Neural crest cell (in vitro differentiated cells): ENCODE results near the gene NSL1. TPM values are rescaled to one million over a fixed set of nuclear protein-coding genes. Genes with fewer than 3 reads are reported as not detected.

Source experiments
- DNase-seq: peaks from one replicate; pipeline ENCODE4 v3.0.0; 2021; ENCODE audit warnings: low read depth, mixed read lengths, low spot score
- H3K27ac Mint-ChIP-seq: one replicate; pipeline ENCODE4 v1.8.0; 2021; ENCODE audit warnings: mild to moderate bottlenecking, mixed read lengths; ENCODE audit not compliant: unreplicated experiment
- H3K27me3 Mint-ChIP-seq: 2 replicates; pipeline ENCODE4 v1.8.0; 2021; ENCODE audit warnings: low read depth, mild to moderate bottlenecking, mixed read lengths
- H3K36me3 Mint-ChIP-seq: 2 replicates; pipeline ENCODE4 v1.8.0; 2021; ENCODE audit warnings: low read depth, mild to moderate bottlenecking, mixed read lengths
- H3K4me1 Mint-ChIP-seq: 2 replicates; pipeline ENCODE4 v1.8.0; 2021; ENCODE audit warnings: mixed read lengths
- H3K4me3 Mint-ChIP-seq: one replicate; pipeline ENCODE4 v1.8.0; 2021; ENCODE audit warnings: mild to moderate bottlenecking, mixed read lengths
- H3K9me3 Mint-ChIP-seq: 2 replicates; pipeline ENCODE4 v1.8.0; 2021; ENCODE audit warnings: mixed read lengths
- CTCF ChIP-seq: fragments of 200-600 bp; sonication (generic); conservative IDR thresholded peaks from 2 replicates; pipeline ENCODE4 v1.5.0; 2021; ENCODE audit warnings: antibody characterized with exemption, mild to moderate bottlenecking
- total RNA-seq: library from RNA; stranded (reverse); gene quantifications from 2 replicates; pipeline ENCODE4 v1.2.1, GENCODE V29; 2021

The NSL1 gene
- total RNA-seq, 1 donor from 2014 or later, result 63.0 TPM

- Mint-ChIP-seq H3K27me3 (no peaks in the 10 kb centered on the region), H3K27ac (no peak overlapping the region), H3K36me3 (peaks cover 19% of the 10 kb centered on the region), H3K4me3 (no peak overlapping the region), H3K9me3 (peaks cover 3% of the 10 kb centered on the region), H3K4me1 (peaks cover 4% of the 10 kb centered on the region)
- TF ChIP-seq CTCF, result no peak
- DNase-seq, result no peak
These were observed 45.0 kb downstream of the NSL1 start for GRCh38 chr1:212746546-212746945.

DNA sequence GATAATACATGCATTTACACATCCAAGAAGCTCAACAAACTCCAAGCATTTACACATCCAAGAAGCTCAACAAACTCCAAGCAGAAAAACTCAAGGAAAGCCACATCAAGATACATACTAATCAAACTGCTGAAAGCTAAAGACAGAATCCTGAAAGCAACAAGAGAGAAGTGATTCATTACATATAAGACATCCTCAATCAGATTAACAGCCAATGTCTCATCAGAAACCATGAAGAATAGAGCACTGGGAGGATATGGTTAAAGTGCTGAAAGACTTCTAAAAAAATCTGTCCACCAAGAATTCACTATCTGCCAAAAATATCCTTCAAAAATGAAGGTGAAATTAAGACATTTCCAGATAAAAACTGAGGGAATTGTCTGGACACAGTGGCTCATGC, 46.3 kb downstream of the NSL1 start:
- H3K4me1 Mint-ChIP-seq, result peaks cover 4% of the 10 kb centered on the region
- peaks cover 24% of the 10 kb centered on the region for H3K36me3 Mint-ChIP-seq
- DNase-seq, result no peak
- peaks cover 3% of the 10 kb centered on the region for H3K9me3 Mint-ChIP-seq
- H3K4me3 Mint-ChIP-seq, result no peak overlapping the region
- TF ChIP-seq CTCF, result no peak
- H3K27ac Mint-ChIP-seq, result no peak overlapping the region
- no peaks in the 10 kb centered on the region for H3K27me3 Mint-ChIP-seq

DNA sequence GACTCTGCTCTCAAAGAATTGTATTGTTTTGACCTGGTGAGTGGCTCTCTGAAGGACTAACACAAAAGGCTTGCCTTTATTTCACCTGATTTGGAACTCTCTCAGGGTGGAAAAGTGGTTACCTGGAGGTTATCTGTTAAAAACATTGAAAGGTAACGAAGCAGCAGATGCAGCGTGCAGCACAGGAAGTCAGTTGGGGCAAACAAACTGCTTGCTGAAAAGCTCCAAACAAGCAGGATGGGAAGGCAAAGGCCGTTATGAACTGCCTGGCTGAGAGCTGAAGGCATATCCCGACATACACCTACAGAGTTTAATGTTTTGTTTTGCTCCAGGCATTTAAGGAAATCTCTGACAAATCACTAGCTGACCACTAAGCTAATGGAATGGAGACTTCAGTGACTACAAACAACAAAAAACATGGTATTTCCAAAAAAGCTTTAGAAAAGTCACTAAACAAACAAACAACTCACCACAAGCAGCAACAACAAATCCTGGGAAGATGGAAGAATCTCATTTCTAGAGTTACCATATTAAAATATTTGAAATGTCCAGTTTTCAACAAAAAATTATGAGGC, 47.6 kb downstream of the NSL1 start:
- TF ChIP-seq CTCF, result no peak
- Mint-ChIP-seq H3K27me3 (no peaks in the 10 kb centered on the region), H3K4me3 (no peak overlapping the region), H3K36me3 (peaks cover 24% of the 10 kb centered on the region), H3K27ac (no peak overlapping the region), H3K9me3 (peaks cover 3% of the 10 kb centered on the region), H3K4me1 (no peaks in the 10 kb centered on the region)
- no peak for DNase-seq

DNA sequence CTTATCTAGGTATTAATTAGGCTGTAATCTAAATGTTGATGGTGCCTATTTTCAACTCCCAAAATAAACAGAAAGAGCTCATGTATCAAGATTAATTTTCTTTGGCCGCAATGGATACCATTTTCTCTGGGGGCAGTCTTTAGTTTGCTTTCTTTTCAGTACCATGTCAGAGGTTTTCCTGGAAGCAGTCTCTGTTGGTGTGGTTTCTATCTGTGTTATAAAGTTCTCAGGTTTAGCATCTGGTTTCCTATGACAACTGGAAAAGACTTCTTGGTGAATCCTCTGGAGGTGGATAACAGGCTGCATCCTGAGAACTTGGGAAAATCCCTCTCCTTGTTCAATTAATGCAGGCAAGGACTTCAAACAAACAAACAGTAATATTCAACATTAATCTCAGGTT, 53.2 kb downstream of the NSL1 start:
- peaks cover 17% of the 10 kb centered on the region for H3K36me3 Mint-ChIP-seq
- TF ChIP-seq CTCF, result no peak
- no peak for DNase-seq
- no peak overlapping the region for H3K4me3 Mint-ChIP-seq
- H3K9me3 Mint-ChIP-seq, result no peaks in the 10 kb centered on the region
- no peaks in the 10 kb centered on the region for H3K4me1 Mint-ChIP-seq
- no peaks in the 10 kb centered on the region for H3K27me3 Mint-ChIP-seq
- H3K27ac Mint-ChIP-seq, result no peak overlapping the region

DNA sequence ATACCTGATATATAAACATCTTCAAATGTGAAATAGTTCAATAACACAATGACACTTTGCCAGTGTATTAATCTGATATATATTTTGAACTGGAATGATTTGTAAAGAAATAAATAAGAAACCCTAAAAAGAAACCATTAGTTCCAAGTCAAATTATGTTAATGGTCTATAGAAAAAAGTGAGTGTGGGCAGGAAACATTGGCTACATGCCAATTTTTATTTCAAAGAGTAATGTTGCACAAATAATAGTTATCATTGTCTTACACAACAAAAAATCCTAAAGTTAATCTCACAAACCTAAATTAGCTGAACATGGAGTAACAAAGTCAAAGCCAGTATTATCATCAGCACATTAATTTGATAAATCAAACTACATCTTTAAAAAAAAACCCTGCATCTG, 54.0 kb downstream of the NSL1 start:
- peaks cover 17% of the 10 kb centered on the region for H3K36me3 Mint-ChIP-seq
- no peak for DNase-seq
- no peak for TF ChIP-seq CTCF
- no peak overlapping the region for H3K27ac Mint-ChIP-seq
- H3K4me1 Mint-ChIP-seq, result no peaks in the 10 kb centered on the region
- H3K9me3 Mint-ChIP-seq, result no peaks in the 10 kb centered on the region
- no peaks in the 10 kb centered on the region for H3K27me3 Mint-ChIP-seq
- no peak overlapping the region for H3K4me3 Mint-ChIP-seq
